ENCODE measurements around the gene OR1A1.

GRCh38 chr17:3260600-3260999 lies 53.1 kb downstream of the OR1A1 start:
- no peak for TF ChIP-seq CTCF (IDR thresholded peaks at IDR 0.05)
- TF ChIP-seq EP300 (IDR thresholded peaks at IDR 0.05), result no peak
